ENCODE results near the gene VTI1B. TPM values are rescaled to one million over a fixed set of nuclear protein-coding genes. Genes with fewer than 3 reads are reported as not detected.

Gene VTI1B
- total and polyA plus RNA-seq, 10 of the 15 experiments (the other 5 are each of a cell fraction or from before 2014, with no cell fraction given) = 15.0 to 117 (median 50.5) TPM

DNA sequence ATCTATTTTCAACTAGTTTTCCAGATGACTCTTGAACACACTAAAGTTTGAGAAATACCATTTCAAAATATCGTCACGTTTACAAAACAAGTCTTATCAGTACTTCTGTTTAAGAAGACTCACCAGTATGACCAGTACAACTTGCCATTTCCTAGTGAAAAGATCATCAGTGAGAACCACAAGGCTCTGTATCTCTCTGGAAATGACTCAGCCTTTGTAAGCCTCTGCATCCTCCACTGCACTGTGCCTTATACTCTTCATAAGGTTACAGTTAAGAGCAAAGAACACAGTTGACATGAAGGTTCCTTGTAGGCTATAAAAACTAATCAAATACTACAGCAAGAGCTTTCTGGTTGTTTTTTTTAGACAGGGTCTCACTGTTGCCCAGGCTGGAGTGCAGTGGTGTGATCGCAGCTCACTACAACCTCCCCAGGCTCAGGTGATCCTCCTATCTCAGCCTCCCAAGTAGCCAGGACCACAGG, 5.7 kb upstream of the VTI1B start (continued):
- TF ChIP-seq BHLHE40 (IDR thresholded peaks at IDR 0.05; ENCODE audit: borderline replicate concordance in 1 of 2, low read depth in 2 of 2, low read length in 1 of 2) (peak; percentile 84 to 90), SIX5 (IDR thresholded peaks at IDR 0.05; ENCODE audit: low read depth, low read length, severe bottlenecking) (no peak), JUNB (IDR thresholded peaks at IDR 0.05) (peak; percentile 97), ZNF217 (IDR thresholded peaks at IDR 0.05) (no peak; the same call in 1 of the 2 replicates), RFX5 (IDR thresholded peaks at IDR 0.05; ENCODE audit: low read depth, low read length) (no peak), NR2C1 (IDR thresholded peaks at IDR 0.05) (no peak), ZNF24 (IDR thresholded peaks at IDR 0.05) (no peak; the same call in 1 of the 2 replicates), RELA (IDR thresholded peaks at IDR 0.05; ENCODE audit: borderline replicate concordance, partially characterized antibody) (no peak), RCOR1 (conservative IDR thresholded peaks at IDR 0.05; ENCODE audit: low read depth, low read length) (0 out of 2 replicates have a peak, but pooled peaks have one; percentile 71), WRNIP1 (IDR thresholded peaks at IDR 0.05; ENCODE audit: borderline replicate concordance, low read depth, low read length) (no peak), PAX5 (IDR thresholded peaks at IDR 0.05; ENCODE audit: borderline replicate concordance, low read depth, low read length) (peak; percentile 61; the same call in 1 of the 2 replicates), CHD2 (IDR thresholded peaks at IDR 0.05; ENCODE audit: borderline replicate concordance, low read depth, low read length) (no peak), ZSCAN29 (IDR thresholded peaks at IDR 0.05) (no peak), MTA2 (IDR thresholded peaks at IDR 0.05; ENCODE audit: low read depth) (peak; percentile 90), HDGF (IDR thresholded peaks at IDR 0.05) (no peak), NR2F1 (conservative IDR thresholded peaks at IDR 0.05) (peak; percentile 67), SREBF1 (IDR thresholded peaks at IDR 0.05; ENCODE audit: low read length) (no peak), BCL11A (IDR thresholded peaks at IDR 0.05; ENCODE audit: low read depth, low read length) (peak; percentile 73; the same call in 1 of the 2 replicates), IKZF1 (conservative IDR thresholded peaks at IDR 0.05) (peak; percentile 85)
- TF ChIP-seq, protein P1, sequence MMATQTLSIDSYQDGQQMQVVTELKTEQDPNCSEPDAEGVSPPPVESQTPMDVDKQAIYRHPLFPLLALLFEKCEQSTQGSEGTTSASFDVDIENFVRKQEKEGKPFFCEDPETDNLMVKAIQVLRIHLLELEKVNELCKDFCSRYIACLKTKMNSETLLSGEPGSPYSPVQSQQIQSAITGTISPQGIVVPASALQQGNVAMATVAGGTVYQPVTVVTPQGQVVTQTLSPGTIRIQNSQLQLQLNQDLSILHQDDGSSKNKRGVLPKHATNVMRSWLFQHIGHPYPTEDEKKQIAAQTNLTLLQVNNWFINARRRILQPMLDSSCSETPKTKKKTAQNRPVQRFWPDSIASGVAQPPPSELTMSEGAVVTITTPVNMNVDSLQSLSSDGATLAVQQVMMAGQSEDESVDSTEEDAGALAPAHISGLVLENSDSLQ (IDR thresholded peaks at IDR 0.05) = no peak
- TF ChIP-seq, protein P2, sequence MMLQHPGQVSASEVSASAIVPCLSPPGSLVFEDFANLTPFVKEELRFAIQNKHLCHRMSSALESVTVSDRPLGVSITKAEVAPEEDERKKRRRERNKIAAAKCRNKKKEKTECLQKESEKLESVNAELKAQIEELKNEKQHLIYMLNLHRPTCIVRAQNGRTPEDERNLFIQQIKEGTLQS (IDR thresholded peaks at IDR 0.05; ENCODE audit: borderline replicate concordance, extremely low read depth, low read depth, low read length) = no peak
- TF ChIP-seq, protein P3, sequence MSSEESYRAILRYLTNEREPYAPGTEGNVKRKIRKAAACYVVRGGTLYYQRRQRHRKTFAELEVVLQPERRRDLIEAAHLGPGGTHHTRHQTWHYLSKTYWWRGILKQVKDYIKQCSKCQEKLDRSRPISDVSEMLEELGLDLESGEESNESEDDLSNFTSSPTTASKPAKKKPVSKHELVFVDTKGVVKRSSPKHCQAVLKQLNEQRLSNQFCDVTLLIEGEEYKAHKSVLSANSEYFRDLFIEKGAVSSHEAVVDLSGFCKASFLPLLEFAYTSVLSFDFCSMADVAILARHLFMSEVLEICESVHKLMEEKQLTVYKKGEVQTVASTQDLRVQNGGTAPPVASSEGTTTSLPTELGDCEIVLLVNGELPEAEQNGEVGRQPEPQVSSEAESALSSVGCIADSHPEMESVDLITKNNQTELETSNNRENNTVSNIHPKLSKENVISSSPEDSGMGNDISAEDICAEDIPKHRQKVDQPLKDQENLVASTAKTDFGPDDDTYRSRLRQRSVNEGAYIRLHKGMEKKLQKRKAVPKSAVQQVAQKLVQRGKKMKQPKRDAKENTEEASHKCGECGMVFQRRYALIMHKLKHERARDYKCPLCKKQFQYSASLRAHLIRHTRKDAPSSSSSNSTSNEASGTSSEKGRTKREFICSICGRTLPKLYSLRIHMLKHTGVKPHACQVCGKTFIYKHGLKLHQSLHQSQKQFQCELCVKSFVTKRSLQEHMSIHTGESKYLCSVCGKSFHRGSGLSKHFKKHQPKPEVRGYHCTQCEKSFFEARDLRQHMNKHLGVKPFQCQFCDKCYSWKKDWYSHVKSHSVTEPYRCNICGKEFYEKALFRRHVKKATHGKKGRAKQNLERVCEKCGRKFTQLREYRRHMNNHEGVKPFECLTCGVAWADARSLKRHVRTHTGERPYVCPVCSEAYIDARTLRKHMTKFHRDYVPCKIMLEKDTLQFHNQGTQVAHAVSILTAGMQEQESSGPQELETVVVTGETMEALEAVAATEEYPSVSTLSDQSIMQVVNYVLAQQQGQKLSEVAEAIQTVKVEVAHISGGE (CRISPR knock-in tag; IDR thresholded peaks at IDR 0.05) = no peak
- TF ChIP-seq, protein P4, sequence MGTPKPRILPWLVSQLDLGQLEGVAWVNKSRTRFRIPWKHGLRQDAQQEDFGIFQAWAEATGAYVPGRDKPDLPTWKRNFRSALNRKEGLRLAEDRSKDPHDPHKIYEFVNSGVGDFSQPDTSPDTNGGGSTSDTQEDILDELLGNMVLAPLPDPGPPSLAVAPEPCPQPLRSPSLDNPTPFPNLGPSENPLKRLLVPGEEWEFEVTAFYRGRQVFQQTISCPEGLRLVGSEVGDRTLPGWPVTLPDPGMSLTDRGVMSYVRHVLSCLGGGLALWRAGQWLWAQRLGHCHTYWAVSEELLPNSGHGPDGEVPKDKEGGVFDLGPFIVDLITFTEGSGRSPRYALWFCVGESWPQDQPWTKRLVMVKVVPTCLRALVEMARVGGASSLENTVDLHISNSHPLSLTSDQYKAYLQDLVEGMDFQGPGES (IDR thresholded peaks at IDR 0.05) = no peak

Measured in GM12878 (cell line).